Thyroid gland (tissue), 4 donors: ENCODE measurements around the gene AMPD3. TPM values are rescaled to one million over a fixed set of nuclear protein-coding genes. Genes with fewer than 3 reads are reported as not detected.

Experiments used
- DNase-seq, 2 donors: peaks; one replicate each; pipeline ENCODE4 v3.0.0-alpha.2; 2019
- H3K27ac ChIP-seq, 3 donors: fragments of 200-600 bp; sonication (generic); 1 replicate in 2 of 3; 2 replicates in 1 of 3; pipeline ENCODE4 v1.5.1; 2016 to 2019; ENCODE audit warnings: mild to moderate bottlenecking in 1 of 3, moderate library complexity in 1 of 3
- H3K27me3 ChIP-seq: fragments of 200-600 bp; sonication (generic); one replicate; pipeline ENCODE4 v1.5.1; 2019
- H3K36me3 ChIP-seq, 2 donors: fragments of 200-600 bp; sonication (generic); one replicate each; pipeline ENCODE4 v1.5.1; 2016 to 2019
- H3K4me1 ChIP-seq, 2 donors: fragments of 200-600 bp; sonication (generic); one replicate each; pipeline ENCODE4 v1.5.1; 2017 to 2019
- H3K4me3 ChIP-seq, 3 donors: fragments of 200-600 bp; sonication (generic); replicated peaks in 1 of 3; 1 replicate in 2 of 3; 2 replicates in 1 of 3; pipeline ENCODE4 v1.5.1; 2016; ENCODE audit warnings: mild to moderate bottlenecking in 1 of 3
- H3K9me3 ChIP-seq: fragments of 200-600 bp; sonication (generic); one replicate; pipeline ENCODE4 v1.5.1; 2017
- CTCF ChIP-seq, 6 experiments: fragments of 200-600 bp in 3 of 6; fragments of 450-650 bp in 3 of 6; sonication (generic) in 3 of 6; IDR thresholded peaks; one replicate each; pipeline ENCODE4 v1.5.1; 2016 to 2019; ENCODE audit warnings: antibody characterized with exemption in 6 of 6, mild to moderate bottlenecking in 2 of 6, inconsistent platforms in 1 of 6, moderate library complexity in 1 of 6
- POLR2A ChIP-seq, 2 donors: fragments of 450-650 bp; IDR thresholded peaks; one replicate each; pipeline ENCODE4 v1.6.1; 2017; ENCODE audit warnings: antibody characterized with exemption in 2 of 2, mild to moderate bottlenecking in 2 of 2, moderate library complexity in 1 of 2
- WGBS, 2 donors: methylation state at CpG; one replicate each; pipeline ENCODE4 v1.1.5; 2017; 5-methylcytosine and 5-hydroxymethylcytosine counted together
- intact Hi-C: fragments of 100-400 bp; cut with DNase I; formaldehyde crosslinking; loops from one replicate; pipeline ENCODE4 v1.15.1; 2023
- total RNA-seq, 4 donors: library from RNA; depleted of rRNA; stranded (reverse); fragments of >200 nt; gene quantifications; one replicate each; pipeline ENCODE4 v1.2.3, GENCODE V29; 2016

Gene AMPD3
- total RNA-seq, 4 donors from 2014 or later: 3.8 to 13.0 (median 7.6) TPM

- TF ChIP-seq POLR2A (IDR thresholded peaks at IDR 0.05) (no peak), CTCF (IDR thresholded peaks at IDR 0.05) (no peak)
- DNase-seq: no peak
- Histone ChIP-seq H3K9me3 (no peaks in the 10 kb centered on the region), H3K27ac (no peak overlapping the region), H3K4me3 (no peak overlapping the region), H3K27me3 (no peaks in the 10 kb centered on the region), H3K36me3 (no peaks in the 10 kb centered on the region), H3K4me1 (no peaks in the 10 kb centered on the region)
- 87 to 92% methylated on average over 3 of the region's 3 CpGs for WGBS, 2 donors
- intact Hi-C loops: no loop called here
These were observed 23.0 kb downstream of the AMPD3 start for GRCh38 chr11:10478066-10478465.

GRCh38 chr11:10478574-10479550 is 23.8 kb downstream of the AMPD3 start:
- H3K27me3 ChIP-seq: no peaks in the 10 kb centered on the region
- no peaks in the 10 kb centered on the region for H3K4me1 ChIP-seq
- no peaks in the 10 kb centered on the region for H3K9me3 ChIP-seq
- intact Hi-C loops: no loop called here
- WGBS, 2 donors: 84 to 97% methylated on average over 11 to 13 of the region's 16 CpGs
- DNase-seq: peak in 1 of 2 donors; percentile 26
- no peak for TF ChIP-seq CTCF (IDR thresholded peaks at IDR 0.05)
- no peak for TF ChIP-seq POLR2A (IDR thresholded peaks at IDR 0.05)
- H3K4me3 ChIP-seq: no peak overlapping the region
- H3K36me3 ChIP-seq: no peaks in the 10 kb centered on the region
- peak overlapping the region in 1 of 3 donors; percentile 0 for H3K27ac ChIP-seq

GRCh38 chr11:10480026-10480425 is 25.0 kb downstream of the AMPD3 start:
- no peaks in the 10 kb centered on the region for H3K9me3 ChIP-seq
- no peak for DNase-seq
- no peak overlapping the region for H3K4me3 ChIP-seq
- no peaks in the 10 kb centered on the region for H3K27me3 ChIP-seq
- H3K36me3 ChIP-seq: no peaks in the 10 kb centered on the region
- TF ChIP-seq POLR2A (IDR thresholded peaks at IDR 0.05): no peak
- TF ChIP-seq CTCF (IDR thresholded peaks at IDR 0.05): no peak
- no peaks in the 10 kb centered on the region for H3K4me1 ChIP-seq
- intact Hi-C loops: no loop called here
- WGBS, 2 donors: 84 to 87% methylated on average over 4 to 6 of the region's 6 CpGs
- H3K27ac ChIP-seq: no peak overlapping the region

- no peaks in the 10 kb centered on the region for H3K36me3 ChIP-seq
- no peak overlapping the region for H3K4me3 ChIP-seq
- no peak overlapping the region for H3K27ac ChIP-seq
- no peaks in the 10 kb centered on the region for H3K4me1 ChIP-seq
- WGBS, 2 donors: 92 to 93% methylated on average over 2 of the region's 2 CpGs
- TF ChIP-seq POLR2A (IDR thresholded peaks at IDR 0.05) (no peak), CTCF (IDR thresholded peaks at IDR 0.05) (no peak)
- DNase-seq: no peak
- intact Hi-C loops: no loop called here
- no peaks in the 10 kb centered on the region for H3K27me3 ChIP-seq
- H3K9me3 ChIP-seq: no peaks in the 10 kb centered on the region
These were observed 25.7 kb downstream of the AMPD3 start for GRCh38 chr11:10480760-10481159.
